ENCODE measurements around the gene SLC41A1. TPM values are rescaled to one million over a fixed set of nuclear protein-coding genes. Genes with fewer than 3 reads are reported as not detected.
A peak's percentile ranks its signal among the peaks of the same experiment; 100 is the strongest.

The SLC41A1 gene
- total RNA-seq, 1 experiment from 2014 or later, result 17.2 TPM

DNA sequence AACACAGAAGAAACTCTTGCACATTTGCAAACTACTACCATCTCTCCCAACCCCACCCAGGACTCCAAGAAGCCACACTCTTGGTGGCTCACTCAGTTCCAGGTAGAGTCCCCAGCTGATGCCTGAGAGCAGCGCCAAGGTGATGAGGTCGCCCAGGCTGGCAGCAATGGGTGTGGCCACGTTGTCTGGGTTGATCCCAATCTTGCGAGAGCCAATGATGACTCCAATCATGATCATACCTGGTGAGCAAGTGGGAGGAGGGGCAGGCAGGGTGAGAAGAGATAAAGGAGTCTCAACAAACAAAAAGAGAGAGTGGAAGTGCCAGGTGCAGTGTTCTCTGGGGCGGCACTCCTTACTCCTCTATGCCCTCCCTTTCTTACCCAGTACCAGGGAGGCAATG lies 14.4 kb downstream of the SLC41A1 start:
- ChIA-PET POLR2A (ENCODE audit: unreplicated experiment) (no interaction called here), CTCF (no interaction called here)
- Histone ChIP-seq H2AFZ (ENCODE audit: low read length) (no peak overlapping the region), H3K27ac (ENCODE audit: low read length) (no peak overlapping the region), H3K4me1 (ENCODE audit: insufficient read depth, low read length) (no peaks in the 10 kb centered on the region), H4K20me1 (ENCODE audit: low read length) (no peaks in the 10 kb centered on the region), H3F3A (ENCODE audit: low read length, unreplicated experiment) (no peaks in the 10 kb centered on the region), H3K9me2 (replicated peaks; ENCODE audit: low read length) (no peaks in the 10 kb centered on the region), H3K27me3 (ENCODE audit: low read length) (no peaks in the 10 kb centered on the region), H3K79me2 (ENCODE audit: low read length) (no peaks in the 10 kb centered on the region), H3K9ac (ENCODE audit: low read length) (no peak overlapping the region), H3K36me3 (ENCODE audit: low read depth, low read length) (peaks cover 12% of the 10 kb centered on the region), H3K4me2 (ENCODE audit: low read length) (no peak overlapping the region), H3K9me3 (ENCODE audit: low read length) (no peaks in the 10 kb centered on the region), H3K4me3 (ENCODE audit: low read length) (no peak overlapping the region)
- intact Hi-C loops (cut with micrococcal nuclease), result no loop called here
- DNase-seq (peak; percentile 47), ATAC-seq (no peak)
- no peak for TF ChIP-seq EZH2 (IDR thresholded peaks at IDR 0.05; ENCODE audit: low read length, unreplicated experiment)
- BruUV-seq (replicated peaks), result no TSS peak

DNA sequence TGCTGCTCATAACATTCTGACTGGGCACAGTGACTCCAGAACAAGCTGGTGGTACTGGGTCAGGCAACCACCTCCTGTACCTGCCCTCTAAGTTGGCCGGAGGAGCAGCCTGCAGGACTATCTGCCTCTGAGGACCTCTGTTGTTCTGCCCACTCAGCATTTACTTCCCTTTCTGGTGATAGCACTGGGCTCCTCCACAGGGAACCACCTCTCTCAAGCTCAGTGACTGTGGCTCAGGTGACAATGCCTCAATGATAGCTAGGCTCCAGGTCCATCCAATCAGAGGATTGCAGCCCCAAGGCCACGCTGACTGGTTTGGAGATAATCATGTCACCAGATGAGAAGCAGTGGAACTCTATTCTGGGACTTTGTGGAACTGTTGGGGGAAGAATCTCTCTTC lies 15.8 kb downstream of the SLC41A1 start:
- ChIA-PET CTCF (no interaction called here), POLR2A (ENCODE audit: unreplicated experiment) (no interaction called here)
- Histone ChIP-seq H3K36me3 (ENCODE audit: low read depth, low read length) (peaks cover 12% of the 10 kb centered on the region), H3K27me3 (ENCODE audit: low read length) (no peaks in the 10 kb centered on the region), H3K4me2 (ENCODE audit: low read length) (no peak overlapping the region), H3K4me1 (ENCODE audit: insufficient read depth, low read length) (no peaks in the 10 kb centered on the region), H3K27ac (ENCODE audit: low read length) (no peak overlapping the region), H2AFZ (ENCODE audit: low read length) (no peak overlapping the region), H3K79me2 (ENCODE audit: low read length) (no peaks in the 10 kb centered on the region), H4K20me1 (ENCODE audit: low read length) (no peaks in the 10 kb centered on the region), H3K4me3 (ENCODE audit: low read length) (no peak overlapping the region), H3K9me2 (replicated peaks; ENCODE audit: low read length) (no peaks in the 10 kb centered on the region), H3F3A (ENCODE audit: low read length, unreplicated experiment) (no peaks in the 10 kb centered on the region), H3K9ac (ENCODE audit: low read length) (no peak overlapping the region), H3K9me3 (ENCODE audit: low read length) (no peaks in the 10 kb centered on the region)
- DNase-seq, result no peak
- no peak for ATAC-seq
- intact Hi-C loops (cut with micrococcal nuclease), result no loop called here
- TF ChIP-seq, protein P1, sequence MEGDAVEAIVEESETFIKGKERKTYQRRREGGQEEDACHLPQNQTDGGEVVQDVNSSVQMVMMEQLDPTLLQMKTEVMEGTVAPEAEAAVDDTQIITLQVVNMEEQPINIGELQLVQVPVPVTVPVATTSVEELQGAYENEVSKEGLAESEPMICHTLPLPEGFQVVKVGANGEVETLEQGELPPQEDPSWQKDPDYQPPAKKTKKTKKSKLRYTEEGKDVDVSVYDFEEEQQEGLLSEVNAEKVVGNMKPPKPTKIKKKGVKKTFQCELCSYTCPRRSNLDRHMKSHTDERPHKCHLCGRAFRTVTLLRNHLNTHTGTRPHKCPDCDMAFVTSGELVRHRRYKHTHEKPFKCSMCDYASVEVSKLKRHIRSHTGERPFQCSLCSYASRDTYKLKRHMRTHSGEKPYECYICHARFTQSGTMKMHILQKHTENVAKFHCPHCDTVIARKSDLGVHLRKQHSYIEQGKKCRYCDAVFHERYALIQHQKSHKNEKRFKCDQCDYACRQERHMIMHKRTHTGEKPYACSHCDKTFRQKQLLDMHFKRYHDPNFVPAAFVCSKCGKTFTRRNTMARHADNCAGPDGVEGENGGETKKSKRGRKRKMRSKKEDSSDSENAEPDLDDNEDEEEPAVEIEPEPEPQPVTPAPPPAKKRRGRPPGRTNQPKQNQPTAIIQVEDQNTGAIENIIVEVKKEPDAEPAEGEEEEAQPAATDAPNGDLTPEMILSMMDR (conservative IDR thresholded peaks at IDR 0.05; ENCODE audit: low read depth, low read length), result no peak
- TF ChIP-seq EZH2 (IDR thresholded peaks at IDR 0.05; ENCODE audit: low read length, unreplicated experiment), result no peak
- no TSS peak for BruUV-seq (replicated peaks)

DNA sequence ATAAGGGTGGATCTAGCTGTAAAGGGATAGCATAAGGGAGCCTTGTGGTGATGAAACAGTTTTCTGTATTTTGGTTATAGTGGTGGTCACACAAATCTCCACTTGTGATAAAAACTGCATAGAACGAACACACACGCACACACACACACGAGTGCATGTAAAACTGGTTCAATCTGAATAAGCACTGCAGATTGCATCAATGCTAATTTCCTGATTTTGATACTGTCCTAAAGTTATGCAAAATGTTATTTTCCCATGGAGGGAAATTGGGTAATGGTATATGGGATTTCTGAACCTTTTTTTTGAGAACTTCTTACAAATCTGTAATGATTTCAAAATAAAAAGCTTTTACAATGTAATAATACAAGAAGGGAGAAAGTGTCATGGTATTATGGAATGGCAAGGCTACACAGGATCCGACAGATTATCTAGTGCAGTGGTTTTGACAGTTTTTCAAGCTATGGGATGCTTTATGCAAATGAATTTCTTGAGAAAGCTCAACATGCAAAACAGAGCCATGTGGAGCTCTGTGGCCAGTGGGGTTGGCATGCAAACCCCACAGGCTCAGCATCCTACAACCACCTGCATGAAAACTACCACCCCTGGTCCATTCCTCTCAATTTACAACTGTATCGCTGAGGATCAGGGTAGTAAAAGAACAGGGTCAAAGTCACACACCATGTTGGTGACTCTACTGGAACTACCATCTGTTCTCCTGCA lies 18.8 kb downstream of the SLC41A1 start:
- intact Hi-C loops (cut with micrococcal nuclease), result no loop called here
- H3K4me3 ChIP-seq (ENCODE audit: low read length), result no peak overlapping the region
- POLR2A ChIA-PET (ENCODE audit: unreplicated experiment), result no interaction called here

More for the DNA sequence above, 18.8 kb downstream of the SLC41A1 start:
- no peaks in the 10 kb centered on the region for H3K9me3 ChIP-seq (ENCODE audit: low read length)
- no peak for ATAC-seq
- H3K27ac ChIP-seq (ENCODE audit: low read length), result no peak overlapping the region
- H2AFZ ChIP-seq (ENCODE audit: low read length), result no peak overlapping the region
- CTCF ChIA-PET, result interaction anchor here (3.1 kb wide), 1 partner anchor 183 kb away, joined by 48 read pairs; no protein-coding TSS in a partner anchor
- peaks cover 17% of the 10 kb centered on the region for H3K36me3 ChIP-seq (ENCODE audit: low read depth, low read length)
- H4K20me1 ChIP-seq (ENCODE audit: low read length), result no peaks in the 10 kb centered on the region
- H3K27me3 ChIP-seq (ENCODE audit: low read length), result no peaks in the 10 kb centered on the region
- no peak for DNase-seq
- H3K4me2 ChIP-seq (ENCODE audit: low read length), result no peak overlapping the region
- TF ChIP-seq EZH2 (IDR thresholded peaks at IDR 0.05; ENCODE audit: low read length, unreplicated experiment) (no peak), EZH2phosphoT487 (IDR thresholded peaks at IDR 0.05; ENCODE audit: borderline replicate concordance, low read length) (no peak)
- TF ChIP-seq, protein P1 (conservative IDR thresholded peaks at IDR 0.05; ENCODE audit: low read depth, low read length), result no peak
- BruUV-seq (replicated peaks), result no TSS peak
- no peaks in the 10 kb centered on the region for H3K9me2 ChIP-seq (replicated peaks; ENCODE audit: low read length)
- no peaks in the 10 kb centered on the region for H3F3A ChIP-seq (ENCODE audit: low read length, unreplicated experiment)
- no peak overlapping the region for H3K9ac ChIP-seq (ENCODE audit: low read length)
- H3K79me2 ChIP-seq (ENCODE audit: low read length), result no peaks in the 10 kb centered on the region
- no peaks in the 10 kb centered on the region for H3K4me1 ChIP-seq (ENCODE audit: insufficient read depth, low read length)
